HCT116 (cell line): ENCODE results near the gene ERC2. TPM values are rescaled to one million over a fixed set of nuclear protein-coding genes. Genes with fewer than 3 reads are reported as not detected.

ENCODE experiments used
- ATAC-seq: fragments of 200-7000 bp; cut with Tn5 transposase; 2 replicates; pipeline ENCODE4 v1.9.1; 2020; ENCODE audit warnings: mild to moderate bottlenecking, moderate library complexity
- BruUV-seq: library from RNA; stranded (reverse); fragments of 400-500 nt; replicated peaks from 2 replicates; lab custom pipeline; 2021; lab: Mats Ljungman, UMichigan
- CTCF ChIA-PET: fragments of 300-600 bp; sonication (Branson Sonifier 250); formaldehyde crosslinking; loops from one replicate; lab custom pipeline; 2021; ENCODE audit warnings: antibody characterized with exemption; lab: Charles Lee
- POLR2A ChIA-PET: fragments of 300-600, 350-600 bp; sonication (Branson Sonifier 250); formaldehyde crosslinking; loops from one replicate; lab custom pipeline; 2021; ENCODE audit warnings: antibody characterized with exemption; lab: Charles Lee
- RAD21 ChIA-PET, 2 experiments: fragments of 300-600 bp; sonication (Branson Sonifier 250); formaldehyde crosslinking; loops; one replicate each; lab custom pipeline; 2023; ENCODE audit warnings: low total read pairs in 2 of 2; ENCODE audit not compliant: uncharacterized antibody in 2 of 2, unreplicated experiment in 2 of 2, low non-redundant PET in 1 of 2; lab: Charles Lee
- DNase-seq: peaks from one replicate; pipeline ENCODE4 v3.0.0-alpha.2; 2010; ENCODE audit warnings: low read depth, low spot score
- H2AFZ ChIP-seq: fragments of 200-600 bp; shearing (Covaris generic), sonication (generic); 2 replicates; pipeline ENCODE4 v1.6.1; 2017; ENCODE audit warnings: low read depth, mixed run types, mixed read lengths, antibody characterized with exemption, low read length; ENCODE audit not compliant: poor library complexity, severe bottlenecking
- H3K27ac ChIP-seq: 2 replicates; pipeline ENCODE4 v1.5.1; 2012; ENCODE audit warnings: low read depth, low read length
- H3K27me3 ChIP-seq: fragments of 200-600 bp; sonication (generic); 2 replicates; pipeline ENCODE4 v1.6.1; 2016; ENCODE audit warnings: mixed run types, low read length, mixed read lengths; ENCODE audit not compliant: insufficient read depth
- H3K36me3 ChIP-seq, 2 experiments: fragments of 200-500 bp in 1 of 2; fragments of 200-600 bp in 1 of 2; sonication (Bioruptor generic) in 1 of 2; sonication (generic) in 1 of 2; 2 replicates each; pipeline versions ENCODE4 v1.5.1 to v1.6.1; 2014 to 2016; ENCODE audit warnings: low read length in 2 of 2, inconsistent platforms in 1 of 2, mixed read lengths in 1 of 2, mixed run types in 1 of 2; ENCODE audit not compliant: insufficient read depth in 2 of 2, control insufficient read depth in 1 of 2
- H3K4me1 ChIP-seq, 2 experiments: fragments of 200-600 bp in 1 of 2; sonication (generic) in 1 of 2; 2 replicates each; pipeline versions ENCODE4 v1.5.1 to v1.6.1; 2012 to 2017; ENCODE audit warnings: low read length in 2 of 2, inconsistent platforms in 1 of 2, mild to moderate bottlenecking in 1 of 2, mixed read lengths in 1 of 2, mixed run types in 1 of 2, moderate library complexity in 1 of 2; ENCODE audit not compliant: insufficient read depth in 2 of 2, control insufficient read depth in 1 of 2
- H3K4me2 ChIP-seq: fragments of 200-600 bp; sonication (generic); 2 replicates; pipeline ENCODE4 v1.6.1; 2017; ENCODE audit warnings: mixed run types, low read length, mixed read lengths
- H3K4me3 ChIP-seq, 2 experiments: fragments of 200-600 bp in 1 of 2; sonication (generic) in 1 of 2; replicated peaks in 1 of 2; 2 replicates each; pipeline ENCODE4 v1.5.1; 2011 to 2016; ENCODE audit warnings: low read length in 2 of 2, control low read depth in 1 of 2, low read depth in 1 of 2, mild to moderate bottlenecking in 1 of 2, mixed read lengths in 1 of 2, mixed run types in 1 of 2
- H3K79me2 ChIP-seq: fragments of 200-600 bp; sonication (generic); 2 replicates; pipeline ENCODE4 v1.6.1; 2017; ENCODE audit warnings: mild to moderate bottlenecking, mixed run types, low read length, moderate library complexity, mixed read lengths; ENCODE audit not compliant: insufficient read depth
- H3K9ac ChIP-seq: fragments of 200-600 bp; sonication (generic); 2 replicates; pipeline ENCODE4 v1.6.1; 2016; ENCODE audit warnings: low read length, mixed read lengths
- H3K9me2 ChIP-seq: fragments of 200-600 bp; sonication (generic), shearing (Covaris generic); 2 replicates; pipeline ENCODE4 v1.6.1; 2017; ENCODE audit warnings: mixed run types, mild to moderate bottlenecking, moderate library complexity; ENCODE audit not compliant: insufficient read depth
- H3K9me3 ChIP-seq, 2 experiments: fragments of 200-500 bp in 1 of 2; fragments of 200-600 bp in 1 of 2; sonication (Bioruptor generic) in 1 of 2; sonication (generic) in 1 of 2; 2 replicates each; pipeline ENCODE4 v1.6.1; 2014 to 2017; ENCODE audit warnings: low read length in 2 of 2, mixed read lengths in 2 of 2, inconsistent platforms in 1 of 2, low read depth in 1 of 2, mild to moderate bottlenecking in 1 of 2, mixed run types in 1 of 2, moderate library complexity in 1 of 2; ENCODE audit not compliant: control insufficient read depth in 1 of 2, insufficient read depth in 1 of 2
- H4K20me1 ChIP-seq: fragments of 200-600 bp; sonication (generic), shearing (Covaris generic); 2 replicates; pipeline ENCODE4 v1.6.1; 2017; ENCODE audit warnings: mixed run types, mild to moderate bottlenecking, moderate library complexity; ENCODE audit not compliant: insufficient read depth
- CBX3 ChIP-seq: IDR thresholded peaks from 2 replicates; pipeline ENCODE4 v1.6.1; 2012; ENCODE audit warnings: low read depth
- CEBPB ChIP-seq: IDR thresholded peaks from 2 replicates; pipeline ENCODE4 v1.6.1; 2012; ENCODE audit warnings: low read depth
- CTCF ChIP-seq, 3 experiments: fragments of 200-600 bp in 1 of 3; sonication (generic) in 1 of 3; IDR thresholded peaks in 2 of 3; conservative IDR thresholded peaks in 1 of 3; 2 replicates each; pipeline ENCODE4 v1.5.1; 2012 to 2017; ENCODE audit warnings: low read depth in 2 of 3, low read length in 2 of 3, antibody characterized with exemption in 1 of 3, borderline replicate concordance in 1 of 3, control low read depth in 1 of 3, mild to moderate bottlenecking in 1 of 3, mixed read lengths in 1 of 3, mixed run types in 1 of 3, moderate library complexity in 1 of 3; ENCODE audit not compliant: insufficient read depth in 1 of 3
- EGR1 ChIP-seq: IDR thresholded peaks from 2 replicates; pipeline ENCODE4 v1.6.1; 2012; ENCODE audit warnings: low read depth
- ELF1 ChIP-seq: IDR thresholded peaks from 2 replicates; pipeline ENCODE4 v1.6.1; 2012; ENCODE audit warnings: low read depth, borderline replicate concordance
- EZH2 ChIP-seq: fragments of 200-600 bp; sonication (generic); IDR thresholded peaks from 2 replicates; pipeline ENCODE4 v1.6.1; 2017; ENCODE audit warnings: antibody characterized with exemption, mixed run types
- EZH2phosphoT487 ChIP-seq: fragments of 200-600 bp; IDR thresholded peaks from 2 replicates; pipeline ENCODE4 v1.6.1; 2018; ENCODE audit warnings: antibody characterized with exemption, borderline replicate concordance
- FOSL1 ChIP-seq: IDR thresholded peaks from 2 replicates; pipeline ENCODE4 v1.6.1; 2012; ENCODE audit warnings: low read depth
- JUND ChIP-seq: IDR thresholded peaks from 2 replicates; pipeline ENCODE4 v1.6.1; 2012
- POLR2A ChIP-seq: IDR thresholded peaks from 2 replicates; pipeline ENCODE4 v1.7.0; 2011; ENCODE audit warnings: borderline replicate concordance; ENCODE audit not compliant: insufficient read depth, insufficient read length; ENCODE audit errors: extremely low read depth
- YY1 ChIP-seq: IDR thresholded peaks from 2 replicates; pipeline ENCODE4 v1.6.1; 2011; ENCODE audit warnings: low read length, low read depth, moderate library complexity, mild to moderate bottlenecking; ENCODE audit not compliant: insufficient replicate concordance; ENCODE audit errors: extremely low read depth
- ZFX ChIP-seq: fragments of 450-650 bp; IDR thresholded peaks from 2 replicates; pipeline ENCODE4 v1.6.1; 2017
- intact Hi-C: fragments of 100-400 bp; cut with micrococcal nuclease; formaldehyde crosslinking; loops from 2 replicates; pipeline ENCODE4 v1.10.0; 2022
- total RNA-seq: library from RNA; stranded (reverse); gene quantifications from one replicate; pipeline ENCODE4 v1.2.1, GENCODE V29; 2021; ENCODE audit not compliant: unreplicated experiment
- TF ChIP-seq, protein P1 (sequence below): IDR thresholded peaks from 2 replicates; pipeline ENCODE4 v1.6.1; 2011; ENCODE audit warnings: mild to moderate bottlenecking, low read length, moderate library complexity; ENCODE audit not compliant: insufficient replicate concordance; ENCODE audit errors: extremely low read depth

Gene ERC2
- total RNA-seq, 1 experiment from 2014 or later, result not detected

DNA sequence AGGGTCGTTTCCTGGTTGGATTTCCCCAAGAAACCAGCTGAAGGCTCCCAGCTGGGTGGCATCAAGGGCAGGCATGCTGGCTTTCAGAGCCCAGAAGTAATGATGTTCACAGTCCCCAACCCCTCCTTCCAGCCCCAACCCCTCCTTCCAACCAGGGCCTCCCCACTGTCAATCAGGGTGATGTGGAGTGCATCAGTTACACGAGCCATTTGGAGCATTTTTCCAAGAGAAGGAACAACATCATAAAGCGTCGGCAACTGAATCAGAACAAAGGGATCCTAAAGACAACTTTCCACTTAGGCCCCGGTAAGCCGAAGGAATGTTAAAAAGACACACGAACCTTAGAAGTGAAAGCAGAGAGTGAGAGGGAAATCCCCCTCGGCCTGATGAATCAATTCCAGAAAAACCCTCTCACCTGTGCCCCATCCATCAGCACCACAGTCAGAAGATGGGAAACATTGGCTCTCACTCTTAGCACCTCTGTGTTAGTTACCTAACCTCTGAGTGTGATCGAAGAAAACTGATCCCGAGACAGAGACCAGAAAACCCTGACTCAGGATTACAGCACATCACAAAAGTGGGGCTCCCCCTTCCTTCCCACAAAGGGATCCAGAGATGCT, 880.0 kb downstream of the ERC2 start (continued):
- no peak for TF ChIP-seq FOSL1

DNA sequence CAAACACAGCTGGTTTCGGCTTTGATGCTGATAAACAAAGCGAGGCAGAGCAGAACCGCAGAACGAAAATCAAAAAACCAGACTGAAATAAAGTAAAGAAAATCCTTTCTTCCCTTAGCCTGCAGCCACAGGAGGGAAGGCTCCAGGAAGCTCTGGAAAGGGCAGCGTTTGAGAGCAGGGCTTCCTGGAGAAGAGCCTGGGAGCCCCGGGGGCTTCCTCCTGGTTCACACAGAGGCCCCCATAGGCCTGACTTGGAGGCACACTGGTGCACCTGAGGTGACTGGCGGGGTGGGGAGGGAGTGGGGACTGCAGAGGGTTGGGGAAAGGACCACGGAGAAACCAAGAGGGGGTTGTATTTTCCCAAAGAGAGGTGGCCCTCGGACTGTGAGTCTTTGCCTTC, 882.4 kb downstream of the ERC2 start:
- no peaks in the 10 kb centered on the region for H3K79me2 ChIP-seq
- no peak overlapping the region for H3K4me2 ChIP-seq
- no peaks in the 10 kb centered on the region for H3K27me3 ChIP-seq
- H4K20me1 ChIP-seq, result no peaks in the 10 kb centered on the region
- ATAC-seq, result no peak
- no peaks in the 10 kb centered on the region for H3K9me2 ChIP-seq
- H3K27ac ChIP-seq, result no peak overlapping the region
- H3K9ac ChIP-seq, result no peak overlapping the region
- intact Hi-C loops, result no loop called here
- no peak overlapping the region for H2AFZ ChIP-seq
- RAD21 ChIA-PET, result no interaction called here
- CTCF ChIA-PET, result no interaction called here
- TF ChIP-seq ELF1, result no peak
- no peak for TF ChIP-seq ZFX
- TF ChIP-seq CEBPB, result no peak
- TF ChIP-seq YY1, result no peak
- no peak for TF ChIP-seq POLR2A
- TF ChIP-seq EGR1, result no peak
- no peak for TF ChIP-seq CTCF (IDR thresholded peaks at IDR 0.05 in 2 of 3, conservative IDR thresholded peaks at IDR 0.05 in 1 of 3; ENCODE audit: borderline replicate concordance in 1 of 3, insufficient read depth in 1 of 3, low read depth in 2 of 3, low read length in 2 of 3)
- no peak for TF ChIP-seq EZH2phosphoT487
- TF ChIP-seq EZH2, result no peak
- TF ChIP-seq CBX3, result no peak
- TF ChIP-seq, protein P1, sequence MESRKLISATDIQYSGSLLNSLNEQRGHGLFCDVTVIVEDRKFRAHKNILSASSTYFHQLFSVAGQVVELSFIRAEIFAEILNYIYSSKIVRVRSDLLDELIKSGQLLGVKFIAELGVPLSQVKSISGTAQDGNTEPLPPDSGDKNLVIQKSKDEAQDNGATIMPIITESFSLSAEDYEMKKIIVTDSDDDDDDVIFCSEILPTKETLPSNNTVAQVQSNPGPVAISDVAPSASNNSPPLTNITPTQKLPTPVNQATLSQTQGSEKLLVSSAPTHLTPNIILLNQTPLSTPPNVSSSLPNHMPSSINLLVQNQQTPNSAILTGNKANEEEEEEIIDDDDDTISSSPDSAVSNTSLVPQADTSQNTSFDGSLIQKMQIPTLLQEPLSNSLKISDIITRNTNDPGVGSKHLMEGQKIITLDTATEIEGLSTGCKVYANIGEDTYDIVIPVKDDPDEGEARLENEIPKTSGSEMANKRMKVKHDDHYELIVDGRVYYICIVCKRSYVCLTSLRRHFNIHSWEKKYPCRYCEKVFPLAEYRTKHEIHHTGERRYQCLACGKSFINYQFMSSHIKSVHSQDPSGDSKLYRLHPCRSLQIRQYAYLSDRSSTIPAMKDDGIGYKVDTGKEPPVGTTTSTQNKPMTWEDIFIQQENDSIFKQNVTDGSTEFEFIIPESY, result no peak
- TF ChIP-seq JUND, result no peak
- no peak for TF ChIP-seq FOSL1
- DNase-seq, result no peak
- no peak overlapping the region for H3K4me3 ChIP-seq
- H3K4me1 ChIP-seq, result no peaks in the 10 kb centered on the region
- peaks cover 3% of the 10 kb centered on the region in 2 experiments; a peak in 2 of 4 replicates for H3K9me3 ChIP-seq
- no TSS peak for BruUV-seq
- POLR2A ChIA-PET, result no interaction called here
- no peaks in the 10 kb centered on the region for H3K36me3 ChIP-seq
